Right renal cortex interstitium (tissue), 3 donors: ENCODE measurements around the gene LCE2C. TPM values are rescaled to one million over a fixed set of nuclear protein-coding genes. Genes with fewer than 3 reads are reported as not detected.
"Not testable (repeated sequence)": the region's sequence is repeated elsewhere in the genome, so short reads cannot be mapped to it uniquely, and the experiment has no call there.

Source experiments
- DNase-seq, 3 donors: peaks; one replicate each; pipeline ENCODE4 v3.0.0-alpha.2; 2013; ENCODE audit warnings: low read depth in 3 of 3, low spot score in 2 of 3
- polyA plus RNA-seq, 3 donors: library from polyadenylated mRNA; unstranded; fragments of 120-200 nt; gene quantifications; one replicate each; pipeline ENCODE4 v1.2.1, GENCODE V29; 2013; ENCODE audit not compliant: insufficient read length in 3 of 3

Gene LCE2C
- not detected for polyA plus RNA-seq

GRCh38 chr1:152674983-152675382 is at the start of gene LCE2C:
Gene LCE2C (plus strand): TSS chr1:152675279. CDS start chr1:152676016, 737 bp downstream.
- not testable (repeated sequence) for DNase-seq

- no peak for DNase-seq
Measured at GRCh38 chr1:152626744-152627143, 48.3 kb upstream of the LCE2C start.

GRCh38 chr1:152630596-152630995 is 44.5 kb upstream of the LCE2C start:
- DNase-seq: no peak

GRCh38 chr1:152640351-152640750 is 34.7 kb upstream of the LCE2C start:
- DNase-seq: no peak

GRCh38 chr1:152643945-152644344 is 31.1 kb upstream of the LCE2C start:
- no peak for DNase-seq

- DNase-seq: no peak
Measured at GRCh38 chr1:152645146-152645545, 29.9 kb upstream of the LCE2C start.

- no peak for DNase-seq
Measured at GRCh38 chr1:152646656-152647055, 28.4 kb upstream of the LCE2C start.

GRCh38 chr1:152654110-152654509 is 21.0 kb upstream of the LCE2C start:
- peak; percentile 25 to 41 (median 25) for DNase-seq

- no peak for DNase-seq
Measured at GRCh38 chr1:152656459-152656858, 18.6 kb upstream of the LCE2C start.

- no peak for DNase-seq
Measured at GRCh38 chr1:152657677-152658076, 17.4 kb upstream of the LCE2C start.

GRCh38 chr1:152658649-152659048 is 16.4 kb upstream of the LCE2C start:
- no peak for DNase-seq

GRCh38 chr1:152663098-152663497 is 12.0 kb upstream of the LCE2C start, which contains the start of gene LCE2D:
Gene LCE2D (plus strand): TSS chr1:152663380. CDS start chr1:152664106, 726 bp downstream.
- no peak for DNase-seq

- not testable (repeated sequence) for DNase-seq
Measured at GRCh38 chr1:152666171-152666570, 8.9 kb upstream of the LCE2C start.

- DNase-seq: no peak
Measured at GRCh38 chr1:152667648-152668047, 7.4 kb upstream of the LCE2C start.

- no peak for DNase-seq
Measured at GRCh38 chr1:152673016-152673415, 2.1 kb upstream of the LCE2C start.

GRCh38 chr1:152679459-152679858 is 4.4 kb downstream of the LCE2C start:
- no peak for DNase-seq

GRCh38 chr1:152681616-152682015 is 6.5 kb downstream of the LCE2C start:
- no peak for DNase-seq

GRCh38 chr1:152683846-152684245 is 8.8 kb downstream of the LCE2C start:
- no peak for DNase-seq

- DNase-seq: not testable (repeated sequence)
Measured at GRCh38 chr1:152685823-152686222, 10.7 kb downstream of the LCE2C start, which contains the start of gene LCE2B. Gene LCE2B (plus strand): TSS chr1:152686123. CDS start chr1:152686844, 721 bp downstream.

GRCh38 chr1:152697701-152698600 is 22.9 kb downstream of the LCE2C start, which contains the start of gene LCE2A:
Gene LCE2A (plus strand): TSS chr1:152698345. CDS start chr1:152698902, 557 bp downstream.
- DNase-seq: no peak

- no peak for DNase-seq
Measured at GRCh38 chr1:152699746-152700145, 24.7 kb downstream of the LCE2C start.

- no peak for DNase-seq
Measured at GRCh38 chr1:152707860-152708259, 32.8 kb downstream of the LCE2C start, which contains the start of gene LCE4A. Gene LCE4A (plus strand): TSS chr1:152708160. CDS start chr1:152709076, 916 bp downstream.
